Activated naive CD8-positive, alpha-beta T cell treated with anti-CD3 and anti-CD28 coated beads, Interleukin-2, amount 50 U/mL, for 24 hours (primary cell): Measurements from ENCODE around the gene AFF3.
"Not testable (repeated sequence)": the region's sequence is repeated elsewhere in the genome, so short reads cannot be mapped to it uniquely, and the experiment has no call there.

Experiments
- ATAC-seq: fragments of 150-1000 bp; cut with Tn5 transposase; one replicate; pipeline ENCODE4 v1.10.0; 2021
- DNase-seq: peaks from one replicate; pipeline ENCODE4 v3.0.0; 2021
- H3K27ac Mint-ChIP-seq: one replicate; pipeline ENCODE4 v1.8.0; 2021; ENCODE audit warnings: mild to moderate bottlenecking, mixed read lengths
- H3K27me3 Mint-ChIP-seq: one replicate; pipeline ENCODE4 v1.8.0; 2021; ENCODE audit warnings: mixed read lengths
- H3K36me3 Mint-ChIP-seq: one replicate; pipeline ENCODE4 v1.8.0; 2021; ENCODE audit warnings: low read depth, mixed read lengths
- H3K4me1 Mint-ChIP-seq: one replicate; pipeline ENCODE4 v1.8.0; 2021; ENCODE audit warnings: mixed read lengths
- H3K4me3 Mint-ChIP-seq: one replicate; pipeline ENCODE4 v1.8.0; 2021; ENCODE audit warnings: mild to moderate bottlenecking, moderate library complexity, mixed read lengths
- H3K9me3 Mint-ChIP-seq: one replicate; pipeline ENCODE4 v1.8.0; 2021; ENCODE audit warnings: mixed read lengths

The AFF3 gene

GRCh38 chr2:99507937-99508818, 634.2 kb downstream of the AFF3 start:
- Mint-ChIP-seq H3K4me1 (peaks cover 18% of the 10 kb centered on the region), H3K36me3 (no peaks in the 10 kb centered on the region), H3K9me3 (no peaks in the 10 kb centered on the region), H3K4me3 (no peak overlapping the region), H3K27ac (no peak overlapping the region), H3K27me3 (peaks cover 2% of the 10 kb centered on the region)
- no peak for DNase-seq
- no peak for ATAC-seq

DNA sequence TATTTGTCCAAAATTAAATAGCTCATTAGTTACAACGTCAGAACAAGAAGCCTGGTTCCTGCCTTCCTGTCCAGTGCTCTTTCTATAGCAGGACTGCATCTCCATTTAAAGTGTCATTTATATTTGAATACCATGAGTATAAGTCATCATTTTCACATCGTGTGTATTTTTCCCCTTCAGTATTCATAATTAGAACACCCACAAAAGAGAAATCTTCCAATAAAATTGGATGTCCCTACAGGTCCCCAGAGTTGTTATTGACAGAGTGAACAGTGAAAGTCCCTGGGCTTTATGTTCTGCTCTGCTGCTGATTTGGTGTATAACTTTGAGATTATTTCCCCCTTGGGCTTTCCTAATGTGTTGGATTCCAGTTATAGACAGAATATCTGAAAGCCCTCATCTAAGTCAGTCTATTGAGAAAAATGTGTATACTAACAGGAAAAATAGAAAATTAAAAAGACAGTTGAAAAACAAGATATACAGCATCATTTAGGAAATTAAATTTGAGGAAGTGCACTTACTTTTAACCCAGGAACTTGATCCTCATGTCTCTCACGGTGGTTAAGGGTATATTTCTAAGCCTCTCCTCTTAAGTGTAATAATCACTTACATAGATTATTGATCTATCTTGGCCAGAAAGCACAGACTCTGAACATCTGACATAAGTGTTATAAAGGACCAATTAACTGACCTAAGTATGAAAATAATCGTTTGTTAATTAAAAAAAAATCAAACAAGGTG, 637.4 kb downstream of the AFF3 start:
- no peak overlapping the region for H3K4me3 Mint-ChIP-seq
- peak overlapping the region; percentile 29 for H3K27ac Mint-ChIP-seq
- ATAC-seq: peak; percentile 63
- DNase-seq: no peak
- no peaks in the 10 kb centered on the region for H3K9me3 Mint-ChIP-seq
- H3K4me1 Mint-ChIP-seq: peaks cover 28% of the 10 kb centered on the region
- peaks cover 4% of the 10 kb centered on the region for H3K27me3 Mint-ChIP-seq
- no peaks in the 10 kb centered on the region for H3K36me3 Mint-ChIP-seq

- H3K9me3 Mint-ChIP-seq, ATAC-seq, DNase-seq, H3K36me3 Mint-ChIP-seq, H3K4me3 Mint-ChIP-seq: not testable (repeated sequence)
- H3K27ac Mint-ChIP-seq: peak overlapping the region; percentile 3
- H3K27me3 Mint-ChIP-seq: peaks cover 13% of the 10 kb centered on the region
- H3K4me1 Mint-ChIP-seq: peaks cover 28% of the 10 kb centered on the region
These were observed 638.6 kb downstream of the AFF3 start for GRCh38 chr2:99503662-99504416.

GRCh38 chr2:99496021-99496420, 646.4 kb downstream of the AFF3 start:
- no peaks in the 10 kb centered on the region for H3K9me3 Mint-ChIP-seq
- H3K27ac Mint-ChIP-seq: peak overlapping the region; percentile 24
- H3K4me1 Mint-ChIP-seq: peaks cover 52% of the 10 kb centered on the region
- DNase-seq (no peak), ATAC-seq (no peak)
- peaks cover 3% of the 10 kb centered on the region for H3K36me3 Mint-ChIP-seq
- no peak overlapping the region for H3K4me3 Mint-ChIP-seq
- peaks cover 20% of the 10 kb centered on the region for H3K27me3 Mint-ChIP-seq
